HCT116 (cell line): ENCODE measurements around the gene OR5B3. TPM values are rescaled to one million over a fixed set of nuclear protein-coding genes. Genes with fewer than 3 reads are reported as not detected.

Source experiments
- ATAC-seq: fragments of 200-7000 bp; cut with Tn5 transposase; 2 replicates; pipeline ENCODE4 v1.9.1; 2020; ENCODE audit warnings: mild to moderate bottlenecking, moderate library complexity
- BruUV-seq: library from RNA; stranded (reverse); fragments of 400-500 nt; replicated peaks from 2 replicates; lab custom pipeline; 2021; lab: Mats Ljungman, UMichigan
- CTCF ChIA-PET: fragments of 300-600 bp; sonication (Branson Sonifier 250); formaldehyde crosslinking; loops from one replicate; lab custom pipeline; 2021; ENCODE audit warnings: antibody characterized with exemption; lab: Charles Lee
- POLR2A ChIA-PET: fragments of 300-600, 350-600 bp; sonication (Branson Sonifier 250); formaldehyde crosslinking; loops from one replicate; lab custom pipeline; 2021; ENCODE audit warnings: antibody characterized with exemption; lab: Charles Lee
- RAD21 ChIA-PET, 2 experiments: fragments of 300-600 bp; sonication (Branson Sonifier 250); formaldehyde crosslinking; loops; one replicate each; lab custom pipeline; 2023; ENCODE audit warnings: low total read pairs in 2 of 2; ENCODE audit not compliant: uncharacterized antibody in 2 of 2, unreplicated experiment in 2 of 2, low non-redundant PET in 1 of 2; lab: Charles Lee
- DNase-seq: peaks from one replicate; pipeline ENCODE4 v3.0.0-alpha.2; 2010; ENCODE audit warnings: low read depth, low spot score
- H2AFZ ChIP-seq: fragments of 200-600 bp; shearing (Covaris generic), sonication (generic); 2 replicates; pipeline ENCODE4 v1.6.1; 2017; ENCODE audit warnings: low read depth, mixed run types, mixed read lengths, antibody characterized with exemption, low read length; ENCODE audit not compliant: poor library complexity, severe bottlenecking
- H3K27ac ChIP-seq: 2 replicates; pipeline ENCODE4 v1.5.1; 2012; ENCODE audit warnings: low read depth, low read length
- H3K27me3 ChIP-seq: fragments of 200-600 bp; sonication (generic); 2 replicates; pipeline ENCODE4 v1.6.1; 2016; ENCODE audit warnings: mixed run types, low read length, mixed read lengths; ENCODE audit not compliant: insufficient read depth
- H3K36me3 ChIP-seq, 2 experiments: fragments of 200-500 bp in 1 of 2; fragments of 200-600 bp in 1 of 2; sonication (Bioruptor generic) in 1 of 2; sonication (generic) in 1 of 2; 2 replicates each; pipeline versions ENCODE4 v1.5.1 to v1.6.1; 2014 to 2016; ENCODE audit warnings: low read length in 2 of 2, inconsistent platforms in 1 of 2, mixed read lengths in 1 of 2, mixed run types in 1 of 2; ENCODE audit not compliant: insufficient read depth in 2 of 2, control insufficient read depth in 1 of 2
- H3K4me1 ChIP-seq, 2 experiments: fragments of 200-600 bp in 1 of 2; sonication (generic) in 1 of 2; 2 replicates each; pipeline versions ENCODE4 v1.5.1 to v1.6.1; 2012 to 2017; ENCODE audit warnings: low read length in 2 of 2, inconsistent platforms in 1 of 2, mild to moderate bottlenecking in 1 of 2, mixed read lengths in 1 of 2, mixed run types in 1 of 2, moderate library complexity in 1 of 2; ENCODE audit not compliant: insufficient read depth in 2 of 2, control insufficient read depth in 1 of 2
- H3K4me2 ChIP-seq: fragments of 200-600 bp; sonication (generic); 2 replicates; pipeline ENCODE4 v1.6.1; 2017; ENCODE audit warnings: mixed run types, low read length, mixed read lengths
- H3K4me3 ChIP-seq, 2 experiments: fragments of 200-600 bp in 1 of 2; sonication (generic) in 1 of 2; replicated peaks in 1 of 2; 2 replicates each; pipeline ENCODE4 v1.5.1; 2011 to 2016; ENCODE audit warnings: low read length in 2 of 2, control low read depth in 1 of 2, low read depth in 1 of 2, mild to moderate bottlenecking in 1 of 2, mixed read lengths in 1 of 2, mixed run types in 1 of 2
- H3K79me2 ChIP-seq: fragments of 200-600 bp; sonication (generic); 2 replicates; pipeline ENCODE4 v1.6.1; 2017; ENCODE audit warnings: mild to moderate bottlenecking, mixed run types, low read length, moderate library complexity, mixed read lengths; ENCODE audit not compliant: insufficient read depth
- H3K9ac ChIP-seq: fragments of 200-600 bp; sonication (generic); 2 replicates; pipeline ENCODE4 v1.6.1; 2016; ENCODE audit warnings: low read length, mixed read lengths
- H3K9me2 ChIP-seq: fragments of 200-600 bp; sonication (generic), shearing (Covaris generic); 2 replicates; pipeline ENCODE4 v1.6.1; 2017; ENCODE audit warnings: mixed run types, mild to moderate bottlenecking, moderate library complexity; ENCODE audit not compliant: insufficient read depth
- H3K9me3 ChIP-seq, 2 experiments: fragments of 200-500 bp in 1 of 2; fragments of 200-600 bp in 1 of 2; sonication (Bioruptor generic) in 1 of 2; sonication (generic) in 1 of 2; 2 replicates each; pipeline ENCODE4 v1.6.1; 2014 to 2017; ENCODE audit warnings: low read length in 2 of 2, mixed read lengths in 2 of 2, inconsistent platforms in 1 of 2, low read depth in 1 of 2, mild to moderate bottlenecking in 1 of 2, mixed run types in 1 of 2, moderate library complexity in 1 of 2; ENCODE audit not compliant: control insufficient read depth in 1 of 2, insufficient read depth in 1 of 2
- H4K20me1 ChIP-seq: fragments of 200-600 bp; sonication (generic), shearing (Covaris generic); 2 replicates; pipeline ENCODE4 v1.6.1; 2017; ENCODE audit warnings: mixed run types, mild to moderate bottlenecking, moderate library complexity; ENCODE audit not compliant: insufficient read depth
- CEBPB ChIP-seq: IDR thresholded peaks from 2 replicates; pipeline ENCODE4 v1.6.1; 2012; ENCODE audit warnings: low read depth
- EGR1 ChIP-seq: IDR thresholded peaks from 2 replicates; pipeline ENCODE4 v1.6.1; 2012; ENCODE audit warnings: low read depth
- EZH2 ChIP-seq: fragments of 200-600 bp; sonication (generic); IDR thresholded peaks from 2 replicates; pipeline ENCODE4 v1.6.1; 2017; ENCODE audit warnings: antibody characterized with exemption, mixed run types
- EZH2phosphoT487 ChIP-seq: fragments of 200-600 bp; IDR thresholded peaks from 2 replicates; pipeline ENCODE4 v1.6.1; 2018; ENCODE audit warnings: antibody characterized with exemption, borderline replicate concordance
- FOSL1 ChIP-seq: IDR thresholded peaks from 2 replicates; pipeline ENCODE4 v1.6.1; 2012; ENCODE audit warnings: low read depth
- JUND ChIP-seq: IDR thresholded peaks from 2 replicates; pipeline ENCODE4 v1.6.1; 2012
- POLR2A ChIP-seq: IDR thresholded peaks from 2 replicates; pipeline ENCODE4 v1.7.0; 2011; ENCODE audit warnings: borderline replicate concordance; ENCODE audit not compliant: insufficient read depth, insufficient read length; ENCODE audit errors: extremely low read depth
- POLR2AphosphoS5 ChIP-seq: IDR thresholded peaks from 2 replicates; pipeline ENCODE4 v1.6.1; 2011; ENCODE audit warnings: mild to moderate bottlenecking, low read depth, low read length, moderate library complexity
- SIN3A ChIP-seq: IDR thresholded peaks from 2 replicates; pipeline ENCODE4 v1.6.1; 2012; ENCODE audit warnings: low read depth
- SP1 ChIP-seq: IDR thresholded peaks from 2 replicates; pipeline ENCODE4 v1.6.1; 2012; ENCODE audit warnings: low read depth
- SRF ChIP-seq: IDR thresholded peaks from 2 replicates; pipeline ENCODE4 v1.6.1; 2012; ENCODE audit warnings: low read depth
- TCF7L2 ChIP-seq: IDR thresholded peaks from 2 replicates; pipeline ENCODE4 v1.7.0; 2011; ENCODE audit warnings: borderline replicate concordance, inconsistent platforms; ENCODE audit not compliant: insufficient read depth, insufficient read length; ENCODE audit errors: extremely low read depth
- YY1 ChIP-seq: IDR thresholded peaks from 2 replicates; pipeline ENCODE4 v1.6.1; 2011; ENCODE audit warnings: low read length, low read depth, moderate library complexity, mild to moderate bottlenecking; ENCODE audit not compliant: insufficient replicate concordance; ENCODE audit errors: extremely low read depth
- ZBTB33 ChIP-seq: IDR thresholded peaks from 2 replicates; pipeline ENCODE4 v1.6.1; 2011; ENCODE audit warnings: mild to moderate bottlenecking, low read length, moderate library complexity; ENCODE audit not compliant: insufficient replicate concordance; ENCODE audit errors: extremely low read depth
- ZFX ChIP-seq: fragments of 450-650 bp; IDR thresholded peaks from 2 replicates; pipeline ENCODE4 v1.6.1; 2017
- ZNF274 ChIP-seq: fragments of 200-500 bp; sonication (Bioruptor generic); IDR thresholded peaks from 2 replicates; pipeline ENCODE4 v1.6.1; 2014; ENCODE audit warnings: mild to moderate bottlenecking, low read depth, low read length, inconsistent platforms
- intact Hi-C: fragments of 100-400 bp; cut with micrococcal nuclease; formaldehyde crosslinking; loops from 2 replicates; pipeline ENCODE4 v1.10.0; 2022
- total RNA-seq: library from RNA; stranded (reverse); gene quantifications from one replicate; pipeline ENCODE4 v1.2.1, GENCODE V29; 2021; ENCODE audit not compliant: unreplicated experiment
- TF ChIP-seq, protein P1 (sequence below): IDR thresholded peaks from 2 replicates; pipeline ENCODE4 v1.6.1; 2012
- TF ChIP-seq, protein P2 (sequence below), 3 experiments: fragments of 200-600 bp in 1 of 3; sonication (generic) in 1 of 3; IDR thresholded peaks in 2 of 3; conservative IDR thresholded peaks in 1 of 3; 2 replicates each; pipeline ENCODE4 v1.5.1; 2012 to 2017; ENCODE audit warnings: low read depth in 2 of 3, low read length in 2 of 3, antibody characterized with exemption in 1 of 3, borderline replicate concordance in 1 of 3, control low read depth in 1 of 3, mild to moderate bottlenecking in 1 of 3, mixed read lengths in 1 of 3, mixed run types in 1 of 3, moderate library complexity in 1 of 3; ENCODE audit not compliant: insufficient read depth in 1 of 3

OR5B3 gene
- total RNA-seq, 1 experiment from 2014 or later, result not detected

- POLR2A ChIA-PET, result no interaction called here
- no peaks in the 10 kb centered on the region for H3K36me3 ChIP-seq
- H3K27ac ChIP-seq, result no peak overlapping the region
- no peaks in the 10 kb centered on the region for H3K79me2 ChIP-seq
- no peak overlapping the region for H3K4me3 ChIP-seq
- TF ChIP-seq ZFX, result no peak
- TF ChIP-seq EZH2phosphoT487, result no peak
- no peak for TF ChIP-seq ZNF274
- no peak for TF ChIP-seq SP1
- no peak for TF ChIP-seq EGR1
- TF ChIP-seq, all 23 proteins: peak for 0
- Histone ChIP-seq H3K9me3 (no peaks in the 10 kb centered on the region), H4K20me1 (no peaks in the 10 kb centered on the region), H3K27me3 (0 out of 2 replicates have a peak, but pooled peaks cover 9% of the 10 kb centered on the region), H2AFZ (no peak overlapping the region), H3K4me1 (no peaks in the 10 kb centered on the region), H3K9ac (no peak overlapping the region), H3K4me2 (no peak overlapping the region), H3K9me2 (no peaks in the 10 kb centered on the region)
- DNase-seq, result no peak
- no TSS peak for BruUV-seq
- intact Hi-C loops, result no loop called here
- ChIA-PET CTCF (no interaction called here), RAD21 (no interaction called here)
- no peak for ATAC-seq
Observed at GRCh38 chr11:58438486-58438885, 31.8 kb upstream of the OR5B3 start.

DNA sequence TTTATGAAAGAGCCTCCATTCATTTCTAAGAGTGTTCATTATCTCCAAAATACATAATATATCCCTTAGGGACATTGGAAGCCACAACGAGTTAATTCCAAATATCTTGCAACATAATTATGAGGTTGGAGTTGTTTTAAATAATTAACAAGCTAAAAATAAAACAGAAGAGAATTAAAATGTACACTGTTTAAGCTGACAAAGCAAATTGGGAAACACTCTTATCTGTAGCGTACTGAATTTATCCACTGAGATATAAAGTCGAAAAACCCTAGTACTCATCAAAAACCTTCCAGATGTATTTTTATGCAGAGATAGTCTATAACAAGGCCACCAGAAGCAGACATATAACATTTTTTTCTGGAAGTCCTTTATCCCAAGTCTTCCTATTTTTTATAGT is 27.5 kb upstream of the OR5B3 start:
- H3K27ac ChIP-seq, result no peak overlapping the region
- ATAC-seq, result no peak
- H3K4me2 ChIP-seq, result no peak overlapping the region
- no peaks in the 10 kb centered on the region for H3K27me3 ChIP-seq
- H3K9me3 ChIP-seq, result no peaks in the 10 kb centered on the region
- no peaks in the 10 kb centered on the region for H3K79me2 ChIP-seq
- no peaks in the 10 kb centered on the region for H3K9me2 ChIP-seq
- H3K9ac ChIP-seq, result no peak overlapping the region
- H3K36me3 ChIP-seq, result no peaks in the 10 kb centered on the region
- no peak for DNase-seq
- ChIA-PET POLR2A (no interaction called here), RAD21 (no interaction called here), CTCF (no interaction called here)
- intact Hi-C loops, result no loop called here
- H3K4me1 ChIP-seq, result no peaks in the 10 kb centered on the region
- H4K20me1 ChIP-seq, result no peaks in the 10 kb centered on the region
- BruUV-seq, result no TSS peak
- no peak overlapping the region for H3K4me3 ChIP-seq
- H2AFZ ChIP-seq, result no peak overlapping the region
- TF ChIP-seq YY1, result no peak
- TF ChIP-seq SP1, result no peak
- TF ChIP-seq TCF7L2, result no peak
- no peak for TF ChIP-seq EZH2phosphoT487
- TF ChIP-seq ZNF274, result no peak
- no peak for TF ChIP-seq CEBPB
- TF ChIP-seq POLR2AphosphoS5, result no peak
- no peak for TF ChIP-seq EZH2
- no peak for TF ChIP-seq EGR1
- no peak for TF ChIP-seq FOSL1
- TF ChIP-seq, protein P1, sequence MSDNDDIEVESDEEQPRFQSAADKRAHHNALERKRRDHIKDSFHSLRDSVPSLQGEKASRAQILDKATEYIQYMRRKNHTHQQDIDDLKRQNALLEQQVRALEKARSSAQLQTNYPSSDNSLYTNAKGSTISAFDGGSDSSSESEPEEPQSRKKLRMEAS, result no peak
- TF ChIP-seq SIN3A, result no peak
- TF ChIP-seq, protein P2, sequence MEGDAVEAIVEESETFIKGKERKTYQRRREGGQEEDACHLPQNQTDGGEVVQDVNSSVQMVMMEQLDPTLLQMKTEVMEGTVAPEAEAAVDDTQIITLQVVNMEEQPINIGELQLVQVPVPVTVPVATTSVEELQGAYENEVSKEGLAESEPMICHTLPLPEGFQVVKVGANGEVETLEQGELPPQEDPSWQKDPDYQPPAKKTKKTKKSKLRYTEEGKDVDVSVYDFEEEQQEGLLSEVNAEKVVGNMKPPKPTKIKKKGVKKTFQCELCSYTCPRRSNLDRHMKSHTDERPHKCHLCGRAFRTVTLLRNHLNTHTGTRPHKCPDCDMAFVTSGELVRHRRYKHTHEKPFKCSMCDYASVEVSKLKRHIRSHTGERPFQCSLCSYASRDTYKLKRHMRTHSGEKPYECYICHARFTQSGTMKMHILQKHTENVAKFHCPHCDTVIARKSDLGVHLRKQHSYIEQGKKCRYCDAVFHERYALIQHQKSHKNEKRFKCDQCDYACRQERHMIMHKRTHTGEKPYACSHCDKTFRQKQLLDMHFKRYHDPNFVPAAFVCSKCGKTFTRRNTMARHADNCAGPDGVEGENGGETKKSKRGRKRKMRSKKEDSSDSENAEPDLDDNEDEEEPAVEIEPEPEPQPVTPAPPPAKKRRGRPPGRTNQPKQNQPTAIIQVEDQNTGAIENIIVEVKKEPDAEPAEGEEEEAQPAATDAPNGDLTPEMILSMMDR (IDR thresholded peaks at IDR 0.05 in 2 of 3, conservative IDR thresholded peaks at IDR 0.05 in 1 of 3; ENCODE audit: borderline replicate concordance in 1 of 3, insufficient read depth in 1 of 3, low read depth in 2 of 3, low read length in 2 of 3), result no peak
- no peak for TF ChIP-seq SRF
- TF ChIP-seq ZBTB33, result no peak
- no peak for TF ChIP-seq POLR2A
- TF ChIP-seq JUND, result no peak
- no peak for TF ChIP-seq ZFX
